RWPE2 (cell line): ENCODE measurements around the gene ABHD17C.

Experiments used
- ATAC-seq: fragments of 200-7000 bp; cut with Tn5 transposase; 3 replicates; pipeline ENCODE4 v1.9.1; 2021; ENCODE audit warnings: low read depth
- DNase-seq: peaks from one replicate; pipeline ENCODE4 v3.0.0-alpha.2; 2020; ENCODE audit warnings: low spot score
- H3K27ac ChIP-seq: fragments of 450-650 bp; 2 replicates; pipeline ENCODE4 v1.5.1; 2017; ENCODE audit warnings: mild to moderate bottlenecking; ENCODE audit not compliant: poor library complexity, severe bottlenecking
- H3K27me3 ChIP-seq: fragments of 250-450 bp; sonication (Bioruptor Pico); 2 replicates; pipeline ENCODE4 v1.5.1; 2021; ENCODE audit warnings: mild to moderate bottlenecking, moderate library complexity; ENCODE audit not compliant: insufficient read depth, poor library complexity, severe bottlenecking
- H3K36me3 ChIP-seq: fragments of 250-450 bp; sonication (Bioruptor Pico); 2 replicates; pipeline ENCODE4 v1.5.1; 2020; ENCODE audit warnings: low read depth, mild to moderate bottlenecking, moderate library complexity
- H3K4me1 ChIP-seq: fragments of 250-450 bp; sonication (Bioruptor Pico); 2 replicates; pipeline ENCODE4 v1.5.1; 2021; ENCODE audit warnings: mild to moderate bottlenecking, moderate library complexity; ENCODE audit not compliant: insufficient read depth, poor library complexity, severe bottlenecking
- H3K4me3 ChIP-seq: fragments of 250-450 bp; sonication (Bioruptor Pico); 2 replicates; pipeline ENCODE4 v1.5.1; 2021; ENCODE audit warnings: mild to moderate bottlenecking, moderate library complexity; ENCODE audit not compliant: severe bottlenecking
- H3K9me3 ChIP-seq: fragments of 250-450 bp; sonication (Bioruptor Pico); 2 replicates; pipeline ENCODE4 v1.5.1; 2021; ENCODE audit warnings: mild to moderate bottlenecking, moderate library complexity; ENCODE audit not compliant: severe bottlenecking
- CTCF ChIP-seq: fragments of 450-650 bp; IDR thresholded peaks from one replicate; pipeline ENCODE4 v1.5.1; 2017; ENCODE audit warnings: mild to moderate bottlenecking, moderate library complexity; ENCODE audit not compliant: poor library complexity, severe bottlenecking

ABHD17C gene

GRCh38 chr15:80753161-80753560, 58.1 kb downstream of the ABHD17C start:
- TF ChIP-seq CTCF, result no peak
- DNase-seq (no peak), ATAC-seq (no peak)
- Histone ChIP-seq H3K27ac (no peak overlapping the region), H3K4me1 (no peaks in the 10 kb centered on the region), H3K4me3 (no peak overlapping the region), H3K27me3 (no peaks in the 10 kb centered on the region), H3K36me3 (peaks cover 68% of the 10 kb centered on the region), H3K9me3 (peaks cover 2% of the 10 kb centered on the region)

GRCh38 chr15:80754014-80754413, 58.9 kb downstream of the ABHD17C start:
- H3K27me3 ChIP-seq, result no peaks in the 10 kb centered on the region
- no peaks in the 10 kb centered on the region for H3K4me1 ChIP-seq
- no peak for TF ChIP-seq CTCF
- ATAC-seq (no peak), DNase-seq (no peak)
- H3K36me3 ChIP-seq, result peaks cover 68% of the 10 kb centered on the region
- H3K27ac ChIP-seq, result no peak overlapping the region
- H3K4me3 ChIP-seq, result no peak overlapping the region
- H3K9me3 ChIP-seq, result peaks cover 2% of the 10 kb centered on the region

- Histone ChIP-seq H3K27me3 (no peaks in the 10 kb centered on the region), H3K36me3 (peaks cover 49% of the 10 kb centered on the region), H3K27ac (no peak overlapping the region), H3K4me3 (no peak overlapping the region), H3K4me1 (no peaks in the 10 kb centered on the region), H3K9me3 (peaks cover 2% of the 10 kb centered on the region)
- no peak; the same call in 2 of the 3 replicates for ATAC-seq
- TF ChIP-seq CTCF, result no peak
- DNase-seq, result no peak
These were observed 60.8 kb downstream of the ABHD17C start for GRCh38 chr15:80755885-80756284.

- H3K36me3 ChIP-seq, result peaks cover 26% of the 10 kb centered on the region
- peaks cover 2% of the 10 kb centered on the region for H3K9me3 ChIP-seq
- TF ChIP-seq CTCF, result no peak
- H3K27ac ChIP-seq, result no peak overlapping the region
- ATAC-seq, result no peak
- no peaks in the 10 kb centered on the region for H3K27me3 ChIP-seq
- no peaks in the 10 kb centered on the region for H3K4me1 ChIP-seq
- H3K4me3 ChIP-seq, result no peak overlapping the region
- DNase-seq, result no peak
These were observed 63.1 kb downstream of the ABHD17C start for GRCh38 chr15:80758130-80758745.

GRCh38 chr15:80760960-80761359, 65.8 kb downstream of the ABHD17C start:
- Histone ChIP-seq H3K9me3 (peaks cover 2% of the 10 kb centered on the region), H3K27ac (no peak overlapping the region), H3K4me3 (no peak overlapping the region), H3K27me3 (no peaks in the 10 kb centered on the region), H3K36me3 (peaks cover under 1% of the 10 kb centered on the region; the same call in 1 of the 2 replicates), H3K4me1 (no peaks in the 10 kb centered on the region)
- ATAC-seq, result no peak
- TF ChIP-seq CTCF, result no peak
- DNase-seq, result no peak
